ENCODE measurements around the gene COX5A. TPM values are rescaled to one million over a fixed set of nuclear protein-coding genes. Genes with fewer than 3 reads are reported as not detected.

Gene COX5A
- total and polyA plus RNA-seq, 2 of the 13 experiments (the other 11 are each of a cell fraction or from before 2014, with no cell fraction given) = 158 to 218 TPM

GRCh38 chr15:74884428-74885223, 53.2 kb downstream of the COX5A start:
- CTCF ChIA-PET (ENCODE audit: low intra/inter-chr PET ratio, low total read pairs) = no interaction called here
- BruUV-seq (replicated peaks) = no TSS peak
- WGBS (ENCODE audit: low lambda C conversion rate) = 31% methylated on average over 4 of the region's 4 CpGs
- no peak for ATAC-seq
- Histone ChIP-seq H2AFZ (ENCODE audit: low read length) (no peak overlapping the region), H3K4me1 (ENCODE audit: insufficient read depth, low read length) (peaks cover 33% of the 10 kb centered on the region), H3K9me3 (ENCODE audit: low read length) (no peaks in the 10 kb centered on the region), H3K36me3 (replicated peaks in 1 of 2; ENCODE audit: control insufficient read depth in 1 of 2, insufficient read depth in 2 of 2, low read length in 2 of 2) (no peaks in the 10 kb centered on the region), H3K4me3 (replicated peaks in 1 of 3; ENCODE audit: insufficient read depth in 1 of 3, low read depth in 2 of 3, low read length in 3 of 3) (no peak overlapping the region), H3K79me2 (ENCODE audit: insufficient read depth, low read length) (no peaks in the 10 kb centered on the region), H3K4me2 (ENCODE audit: low read depth, low read length) (no peak overlapping the region; the same call in 1 of the 2 replicates), H3K27me3 (ENCODE audit: control insufficient read depth in 1 of 2, insufficient read depth in 2 of 2, low read length in 2 of 2) (peaks cover 0 to 9% of the 10 kb centered on the region in 2 experiments; a peak in 1 of 5 replicates), H3K27ac (ENCODE audit: extremely low read length, insufficient read depth, low read length) (no peak overlapping the region), H4K20me1 (ENCODE audit: insufficient read depth, low read length) (no peaks in the 10 kb centered on the region), H3K9ac (ENCODE audit: insufficient read depth, low read depth, low read length) (no peak overlapping the region)
- in situ Hi-C loops (cut with HindIII; ENCODE audit: extremely low pct_ligation_motif_present, low pct_unique_long_range_greater_than_20kb) = no loop called here
- no peak for FAIRE-seq
- TF ChIP-seq ZNF121 (CRISPR knock-in tag; IDR thresholded peaks at IDR 0.05) (0 out of 2 replicates have a peak, but pooled peaks have one; percentile 17), ZNF20 (CRISPR knock-in tag; IDR thresholded peaks at IDR 0.05) (no peak), MAFK (conservative IDR thresholded peaks at IDR 0.05 in 1 of 2, IDR thresholded peaks at IDR 0.05 in 1 of 2; ENCODE audit: low read length in 2 of 2) (peak; percentile 51 to 67), MAFF (IDR thresholded peaks at IDR 0.05; ENCODE audit: low read depth, low read length) (peak; percentile 56)
- intact Hi-C loops (cut with micrococcal nuclease; ENCODE audit: unreplicated experiment) = no loop called here
- DNase-seq (ENCODE audit: low spot score) = no peak
- POLR2A ChIA-PET = interaction anchor here (0.9 to 1.8 kb wide), 2 partner anchors 11 to 22 kb away, joined by 4 to 5 read pairs; partner anchors contain the start of gene FAM219B

DNA sequence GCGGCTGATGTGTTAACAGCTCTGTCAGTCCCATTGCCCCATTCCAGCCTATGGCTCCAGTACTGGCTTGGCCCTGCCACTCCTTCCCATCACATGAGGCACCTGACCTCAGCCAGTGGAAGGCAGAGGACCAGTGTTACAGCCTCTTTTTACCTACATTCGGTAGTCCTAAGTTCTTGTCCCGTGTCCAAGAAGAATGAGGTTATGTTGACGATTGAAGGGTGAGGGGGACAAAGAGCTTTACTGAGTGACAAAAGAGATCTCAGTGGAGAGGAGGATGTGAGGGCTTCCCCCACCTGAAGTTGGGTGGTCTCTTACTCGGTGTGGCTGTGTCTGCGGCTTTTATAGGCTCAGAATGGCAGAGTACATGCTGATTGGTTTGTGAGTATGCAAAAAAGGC, 55.3 kb downstream of the COX5A start:
- ChIA-PET POLR2A (interaction anchor here (0.7 to 2.1 kb wide), 3 partner anchors 9 to 64 kb away, joined by 3 to 6 read pairs (median 3); no protein-coding TSS in a partner anchor), CTCF (ENCODE audit: low intra/inter-chr PET ratio, low total read pairs) (no interaction called here)
- no peak for DNase-seq (ENCODE audit: low spot score)
- ATAC-seq = no peak
- no peak overlapping the region for H3K9ac ChIP-seq (ENCODE audit: insufficient read depth, low read depth, low read length)
- no peak overlapping the region for H3K4me2 ChIP-seq (ENCODE audit: low read depth, low read length)
- peaks cover 0 to 16% of the 10 kb centered on the region in 2 experiments; a peak in 1 of 5 replicates for H3K27me3 ChIP-seq (ENCODE audit: control insufficient read depth in 1 of 2, insufficient read depth in 2 of 2, low read length in 2 of 2)
- H3K4me3 ChIP-seq (replicated peaks in 1 of 3; ENCODE audit: insufficient read depth in 1 of 3, low read depth in 2 of 3, low read length in 3 of 3) = no peak overlapping the region
- no peak overlapping the region for H3K27ac ChIP-seq (ENCODE audit: extremely low read length, insufficient read depth, low read length)
- no peaks in the 10 kb centered on the region for H3K79me2 ChIP-seq (ENCODE audit: insufficient read depth, low read length)
- no peak overlapping the region for H2AFZ ChIP-seq (ENCODE audit: low read length)
- H3K4me1 ChIP-seq (ENCODE audit: insufficient read depth, low read length) = peaks cover 21% of the 10 kb centered on the region
- intact Hi-C loops (cut with micrococcal nuclease; ENCODE audit: unreplicated experiment) = no loop called here
- no peak for FAIRE-seq
- H3K36me3 ChIP-seq (replicated peaks in 1 of 2; ENCODE audit: control insufficient read depth in 1 of 2, insufficient read depth in 2 of 2, low read length in 2 of 2) = no peaks in the 10 kb centered on the region
- in situ Hi-C loops (cut with HindIII; ENCODE audit: extremely low pct_ligation_motif_present, low pct_unique_long_range_greater_than_20kb) = no loop called here
- no peaks in the 10 kb centered on the region for H3K9me3 ChIP-seq (ENCODE audit: low read length)
- BruUV-seq (replicated peaks) = no TSS peak
- no peaks in the 10 kb centered on the region for H4K20me1 ChIP-seq (ENCODE audit: insufficient read depth, low read length)
- WGBS (ENCODE audit: low lambda C conversion rate) = 80% methylated on average over 6 of the region's 6 CpGs
- no peak for TF ChIP-seq SMARCE1 (IDR thresholded peaks at IDR 0.05; ENCODE audit: borderline replicate concordance)
- TF ChIP-seq SPEN (CRISPR knock-in tag; IDR thresholded peaks at IDR 0.05; ENCODE audit: low read depth) = no peak
- no peak for TF ChIP-seq ZNF160 (CRISPR knock-in tag; IDR thresholded peaks at IDR 0.05)
- no peak for TF ChIP-seq RFX5 (IDR thresholded peaks at IDR 0.05; ENCODE audit: low read depth, low read length)
- no peak for TF ChIP-seq RXRA (CRISPR knock-in tag; IDR thresholded peaks at IDR 0.05)
- TF ChIP-seq RXRB (CRISPR knock-in tag; IDR thresholded peaks at IDR 0.05; ENCODE audit: borderline replicate concordance) = no peak
- no peak for TF ChIP-seq SNAPC4 (CRISPR knock-in tag; IDR thresholded peaks at IDR 0.05)
- TF ChIP-seq ZNF138 (CRISPR knock-in tag; IDR thresholded peaks at IDR 0.05; ENCODE audit: low read depth) = no peak
- TF ChIP-seq KLF15 (CRISPR knock-in tag; IDR thresholded peaks at IDR 0.05; ENCODE audit: borderline replicate concordance) = no peak
- no peak for TF ChIP-seq PAX8 (CRISPR knock-in tag; IDR thresholded peaks at IDR 0.05; ENCODE audit: borderline replicate concordance)

All from HepG2 (cell line).